H9 (cell line): Measurements from ENCODE around the gene OSBP2. TPM values are rescaled to one million over a fixed set of nuclear protein-coding genes. Genes with fewer than 3 reads are reported as not detected.

ENCODE experiments used
- DNase-seq: peaks from one replicate; pipeline ENCODE4 v3.0.0-alpha.2; 2017
- H2AFZ ChIP-seq: one replicate; pipeline ENCODE4 v1.6.1; 2013; ENCODE audit warnings: mild to moderate bottlenecking, low read length, control low read depth, moderate library complexity
- H2AK5ac ChIP-seq: 2 replicates; pipeline ENCODE4 v1.6.1; 2013; ENCODE audit warnings: low read length, control low read depth, mixed read lengths; ENCODE audit not compliant: insufficient read length
- H2BK120ac ChIP-seq: one replicate; pipeline ENCODE4 v1.6.1; 2013; ENCODE audit warnings: low read depth, mild to moderate bottlenecking, low read length, control low read depth, inconsistent platforms; ENCODE audit not compliant: poor library complexity, severe bottlenecking
- H2BK12ac ChIP-seq: 2 replicates; pipeline ENCODE4 v1.6.1; 2013; ENCODE audit warnings: low read length, control low read depth, mixed read lengths, low read depth; ENCODE audit not compliant: insufficient read length
- H2BK15ac ChIP-seq: 2 replicates; pipeline ENCODE4 v1.6.1; 2013; ENCODE audit warnings: low read depth, low read length, control low read depth
- H2BK20ac ChIP-seq: one replicate; pipeline ENCODE4 v1.6.1; 2013; ENCODE audit warnings: low read depth, mild to moderate bottlenecking, low read length, control low read depth, inconsistent platforms; ENCODE audit not compliant: poor library complexity, severe bottlenecking
- H2BK5ac ChIP-seq: 2 replicates; pipeline ENCODE4 v1.6.1; 2013; ENCODE audit warnings: low read length, control low read depth, mixed read lengths; ENCODE audit not compliant: insufficient read length
- H3K14ac ChIP-seq: 2 replicates; pipeline ENCODE4 v1.6.1; 2013; ENCODE audit warnings: low read length, control low read depth; ENCODE audit not compliant: insufficient read depth
- H3K18ac ChIP-seq: 2 replicates; pipeline ENCODE4 v1.6.1; 2013; ENCODE audit warnings: low read depth, mild to moderate bottlenecking, mixed read lengths, low read length, control low read depth; ENCODE audit not compliant: insufficient read length
- H3K23ac ChIP-seq: 2 replicates; pipeline ENCODE4 v1.6.1; 2013; ENCODE audit warnings: low read length, control low read depth, mixed read lengths, low read depth; ENCODE audit not compliant: insufficient read length
- H3K23me2 ChIP-seq: 2 replicates; pipeline ENCODE4 v1.6.1; 2013; ENCODE audit warnings: low read depth, mild to moderate bottlenecking, mixed read lengths, low read length, control low read depth; ENCODE audit not compliant: insufficient read length, poor library complexity, severe bottlenecking
- H3K27ac ChIP-seq: 2 replicates; pipeline ENCODE4 v1.5.1; 2013; ENCODE audit warnings: low read length, control low read depth, mixed read lengths, low read depth; ENCODE audit not compliant: insufficient read length
- H3K27me3 ChIP-seq: 2 replicates; pipeline ENCODE4 v1.6.1; 2013; ENCODE audit warnings: low read length, control low read depth, inconsistent platforms; ENCODE audit not compliant: insufficient read depth
- H3K4ac ChIP-seq: 2 replicates; pipeline ENCODE4 v1.6.1; 2013; ENCODE audit warnings: low read depth, mild to moderate bottlenecking, control low read depth, inconsistent platforms, low read length, moderate library complexity
- H3K4me1 ChIP-seq: 2 replicates; pipeline ENCODE4 v1.6.1; 2013; ENCODE audit warnings: low read length, control low read depth, inconsistent platforms; ENCODE audit not compliant: insufficient read depth
- H3K4me2 ChIP-seq: 2 replicates; pipeline ENCODE4 v1.6.1; 2013; ENCODE audit warnings: low read length, control low read depth, mixed read lengths; ENCODE audit not compliant: insufficient read length, insufficient read depth
- H3K56ac ChIP-seq: 2 replicates; pipeline ENCODE4 v1.6.1; 2013; ENCODE audit warnings: low read depth, mild to moderate bottlenecking, mixed read lengths, low read length, control low read depth; ENCODE audit not compliant: insufficient read length
- H3K79me1 ChIP-seq: 2 replicates; pipeline ENCODE4 v1.6.1; 2013; ENCODE audit warnings: low read depth, mild to moderate bottlenecking, moderate library complexity, low read length, control low read depth, inconsistent platforms; ENCODE audit not compliant: insufficient read depth, poor library complexity, severe bottlenecking
- H3K79me2 ChIP-seq: 2 replicates; pipeline ENCODE4 v1.6.1; 2013; ENCODE audit warnings: low read length, control low read depth, inconsistent platforms; ENCODE audit not compliant: insufficient read depth
- H3K9ac ChIP-seq: 2 replicates; pipeline ENCODE4 v1.6.1; 2013; ENCODE audit warnings: low read length, control low read depth, mixed read lengths; ENCODE audit not compliant: insufficient read length; ENCODE audit errors: extremely low read depth
- H3K9me3 ChIP-seq: one replicate; pipeline ENCODE4 v1.6.1; 2013; ENCODE audit warnings: low read depth, low read length, inconsistent platforms; ENCODE audit not compliant: control insufficient read depth
- H3T11ph ChIP-seq: one replicate; pipeline ENCODE4 v1.6.1; 2013; ENCODE audit warnings: mild to moderate bottlenecking, low read length, control low read depth, inconsistent platforms
- H4K20me1 ChIP-seq: one replicate; pipeline ENCODE4 v1.6.1; 2013; ENCODE audit not compliant: control insufficient read depth, insufficient read length, insufficient read depth
- H4K5ac ChIP-seq: 2 replicates; pipeline ENCODE4 v1.6.1; 2013; ENCODE audit warnings: low read depth, mild to moderate bottlenecking, mixed read lengths, low read length, control low read depth; ENCODE audit not compliant: insufficient read length
- H4K8ac ChIP-seq: replicated peaks from 2 replicates; pipeline ENCODE4 v1.6.1; 2013; ENCODE audit warnings: low read length, control low read depth, mixed read lengths, low read depth; ENCODE audit not compliant: insufficient read length
- H4K91ac ChIP-seq: 2 replicates; pipeline ENCODE4 v1.6.1; 2013; ENCODE audit warnings: low read depth, mild to moderate bottlenecking, moderate library complexity, mixed read lengths, low read length, control low read depth; ENCODE audit not compliant: insufficient read length
- H3K27ac Mint-ChIP-seq, 3 experiments: 2 replicates in 2 of 3; 3 replicates in 1 of 3; pipeline ENCODE4 v1.8.0; 2020 to 2021; ENCODE audit warnings: mixed read lengths in 3 of 3, mild to moderate bottlenecking in 1 of 3, moderate library complexity in 1 of 3
- H3K27me3 Mint-ChIP-seq: 2 replicates; pipeline ENCODE4 v1.8.0; 2021; ENCODE audit warnings: low read depth, mild to moderate bottlenecking, moderate library complexity, mixed read lengths
- H3K36me3 Mint-ChIP-seq, 3 experiments: 2 replicates in 2 of 3; 3 replicates in 1 of 3; pipeline ENCODE4 v1.8.0; 2020 to 2021; ENCODE audit warnings: low read depth in 3 of 3, mixed read lengths in 3 of 3; ENCODE audit not compliant: insufficient read depth in 1 of 3
- H3K4me1 Mint-ChIP-seq, 2 experiments: 2 replicates each; pipeline ENCODE4 v1.8.0; 2020; ENCODE audit warnings: mixed read lengths in 2 of 2
- H3K4me3 Mint-ChIP-seq, 2 experiments: 2 replicates in 1 of 2; 3 replicates in 1 of 2; pipeline ENCODE4 v1.8.0; 2020 to 2021; ENCODE audit warnings: mild to moderate bottlenecking in 2 of 2, mixed read lengths in 2 of 2, moderate library complexity in 1 of 2
- H3K9me3 Mint-ChIP-seq, 2 experiments: 2 replicates in 1 of 2; 3 replicates in 1 of 2; pipeline ENCODE4 v1.8.0; 2020; ENCODE audit warnings: mild to moderate bottlenecking in 2 of 2, mixed read lengths in 2 of 2, moderate library complexity in 1 of 2
- WGBS: extraction: QIAGEN DNeasy Blood & Tissue Kit; methylation state at CpG from one replicate; pipeline ENCODE4 v1.1.7; 2013; ENCODE audit warnings: missing lambda C conversion rate, low lambda C conversion rate, mixed read lengths; ENCODE audit not compliant: insufficient read length; ENCODE audit errors: extremely low coverage; 5-methylcytosine and 5-hydroxymethylcytosine counted together
- total RNA-seq: library from RNA; stranded (reverse); gene quantifications from 2 replicates; pipeline ENCODE4 v1.2.1, GENCODE V29; 2021
- TF ChIP-seq, protein P1 (sequence below): fragments of 200-600 bp; sonication (generic); conservative IDR thresholded peaks from 3 replicates; pipeline ENCODE4 v1.8.0; 2021; ENCODE audit warnings: antibody characterized with exemption, mild to moderate bottlenecking

The OSBP2 gene
- total RNA-seq, 1 experiment from 2014 or later: 3.4 TPM

GRCh38 chr22:30822216-30823014, 127.7 kb downstream of the OSBP2 start:
- Histone ChIP-seq H2AFZ (no peak overlapping the region), H3K9me3 (no peaks in the 10 kb centered on the region), H2BK5ac (no peak overlapping the region), H3K23me2 (peaks cover 10% of the 10 kb centered on the region), H2BK120ac (no peak overlapping the region), H3K79me2 (no peaks in the 10 kb centered on the region), H3K56ac (no peak overlapping the region), H2BK20ac (no peak overlapping the region), H2BK15ac (no peak overlapping the region), H3T11ph (no peak overlapping the region), H3K79me1 (no peaks in the 10 kb centered on the region), H3K23ac (no peak overlapping the region), H3K27ac (no peak overlapping the region), H3K9ac (no peak overlapping the region), H3K4me2 (peak overlapping the region; percentile 59), H4K5ac (no peak overlapping the region), H2AK5ac (no peak overlapping the region), H3K18ac (no peak overlapping the region), H3K4me1 (no peaks in the 10 kb centered on the region), H4K8ac (no peak overlapping the region), H4K91ac (no peak overlapping the region), H3K4ac (no peak overlapping the region), H3K27me3 (peaks cover 4% of the 10 kb centered on the region; the same call in 1 of the 2 replicates), H4K20me1 (no peaks in the 10 kb centered on the region), H3K14ac (peak overlapping the region; percentile 6; the same call in 1 of the 2 replicates), H2BK12ac (no peak overlapping the region)
- no peak for DNase-seq
- TF ChIP-seq, protein P1, sequence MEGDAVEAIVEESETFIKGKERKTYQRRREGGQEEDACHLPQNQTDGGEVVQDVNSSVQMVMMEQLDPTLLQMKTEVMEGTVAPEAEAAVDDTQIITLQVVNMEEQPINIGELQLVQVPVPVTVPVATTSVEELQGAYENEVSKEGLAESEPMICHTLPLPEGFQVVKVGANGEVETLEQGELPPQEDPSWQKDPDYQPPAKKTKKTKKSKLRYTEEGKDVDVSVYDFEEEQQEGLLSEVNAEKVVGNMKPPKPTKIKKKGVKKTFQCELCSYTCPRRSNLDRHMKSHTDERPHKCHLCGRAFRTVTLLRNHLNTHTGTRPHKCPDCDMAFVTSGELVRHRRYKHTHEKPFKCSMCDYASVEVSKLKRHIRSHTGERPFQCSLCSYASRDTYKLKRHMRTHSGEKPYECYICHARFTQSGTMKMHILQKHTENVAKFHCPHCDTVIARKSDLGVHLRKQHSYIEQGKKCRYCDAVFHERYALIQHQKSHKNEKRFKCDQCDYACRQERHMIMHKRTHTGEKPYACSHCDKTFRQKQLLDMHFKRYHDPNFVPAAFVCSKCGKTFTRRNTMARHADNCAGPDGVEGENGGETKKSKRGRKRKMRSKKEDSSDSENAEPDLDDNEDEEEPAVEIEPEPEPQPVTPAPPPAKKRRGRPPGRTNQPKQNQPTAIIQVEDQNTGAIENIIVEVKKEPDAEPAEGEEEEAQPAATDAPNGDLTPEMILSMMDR: no peak
- Mint-ChIP-seq H3K27ac (no peak overlapping the region), H3K36me3 (no peaks in the 10 kb centered on the region), H3K4me3 (peak overlapping the region; percentile 57 to 74), H3K9me3 (no peaks in the 10 kb centered on the region), H3K4me1 (peaks cover 3 to 6% of the 10 kb centered on the region in 2 experiments; a peak in 3 of 4 replicates), H3K27me3 (peaks cover 39% of the 10 kb centered on the region)
- no CpG with 5 or more reads among the region's 87 CpGs for WGBS
